Fibroblast of upper back skin (primary cell): ENCODE measurements around the gene PADI3.
"Not testable (repeated sequence)": the region's sequence is repeated elsewhere in the genome, so short reads cannot be mapped to it uniquely, and the experiment has no call there.

Experiments used
- DNase-seq: peaks from one replicate; pipeline ENCODE4 v3.0.0-alpha.2; 2013

Gene PADI3

GRCh38 chr1:17305576-17306095 lies 56.7 kb downstream of the PADI3 start:
- DNase-seq: no peak

- no peak for DNase-seq
Observed at GRCh38 chr1:17306407-17306806, 57.5 kb downstream of the PADI3 start.

GRCh38 chr1:17306921-17307320 lies 58.0 kb downstream of the PADI3 start:
- no peak for DNase-seq

- no peak for DNase-seq
Observed at GRCh38 chr1:17307329-17307728, 58.4 kb downstream of the PADI3 start.

- no peak for DNase-seq
Observed at GRCh38 chr1:17307946-17308345, 59.0 kb downstream of the PADI3 start, which contains the start of gene PADI4. Gene PADI4, plus strand, starts transcription at chr1:17308197. Its CDS starts 26 bp downstream, at chr1:17308223.

- no peak for DNase-seq
Observed at GRCh38 chr1:17308593-17308992, 59.7 kb downstream of the PADI3 start.

GRCh38 chr1:17309426-17310067 lies 60.6 kb downstream of the PADI3 start:
- no peak for DNase-seq

GRCh38 chr1:17310068-17310640 lies 61.3 kb downstream of the PADI3 start:
- no peak for DNase-seq

GRCh38 chr1:17313530-17314309 lies 64.8 kb downstream of the PADI3 start:
- DNase-seq: no peak

GRCh38 chr1:17314491-17314971 lies 65.6 kb downstream of the PADI3 start:
- DNase-seq: no peak

GRCh38 chr1:17315542-17316130 lies 66.7 kb downstream of the PADI3 start:
- no peak for DNase-seq

- no peak for DNase-seq
Observed at GRCh38 chr1:17316704-17317103, 67.8 kb downstream of the PADI3 start.

GRCh38 chr1:17318262-17318661 lies 69.4 kb downstream of the PADI3 start:
- no peak for DNase-seq

- DNase-seq: no peak
Observed at GRCh38 chr1:17319561-17320350, 70.9 kb downstream of the PADI3 start.

GRCh38 chr1:17321857-17322390 lies 73.0 kb downstream of the PADI3 start:
- not testable (repeated sequence) for DNase-seq

GRCh38 chr1:17328855-17329254 lies 80.0 kb downstream of the PADI3 start:
- no peak for DNase-seq

- DNase-seq: no peak
Observed at GRCh38 chr1:17329610-17330009, 80.7 kb downstream of the PADI3 start.

- DNase-seq: no peak
Observed at GRCh38 chr1:17330856-17331255, 82.0 kb downstream of the PADI3 start.

- DNase-seq: no peak
Observed at GRCh38 chr1:17333081-17333480, 84.2 kb downstream of the PADI3 start.
